NCI-H226 (cell line): Measurements from ENCODE around the gene USB1.
"Not testable (repeated sequence)": the region's sequence is repeated elsewhere in the genome, so short reads cannot be mapped to it uniquely, and the experiment has no call there.

Experiments
- DNase-seq: peaks from one replicate; pipeline ENCODE4 v3.0.0-alpha.2; 2015

USB1 gene

DNA sequence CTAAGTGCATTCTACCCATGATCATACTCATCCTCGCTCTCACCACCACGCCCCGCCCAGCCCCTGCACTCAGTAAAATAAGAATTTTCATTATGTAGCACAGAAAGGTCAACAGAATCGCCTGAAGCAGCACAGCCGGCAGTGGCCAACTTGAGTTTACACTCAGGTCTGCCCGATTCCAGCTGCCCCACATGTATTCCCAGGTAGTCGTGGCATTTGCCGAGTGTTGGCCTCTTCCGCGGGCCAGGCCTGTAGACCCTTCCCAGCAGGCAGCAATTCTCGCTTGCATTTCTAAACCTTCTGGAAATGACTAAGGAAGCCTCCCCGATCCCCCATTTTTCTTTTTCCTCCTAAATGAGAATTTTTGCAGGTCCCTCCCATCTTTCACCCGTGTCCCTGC is 30.9 kb upstream of the USB1 start:
- no peak for DNase-seq

DNA sequence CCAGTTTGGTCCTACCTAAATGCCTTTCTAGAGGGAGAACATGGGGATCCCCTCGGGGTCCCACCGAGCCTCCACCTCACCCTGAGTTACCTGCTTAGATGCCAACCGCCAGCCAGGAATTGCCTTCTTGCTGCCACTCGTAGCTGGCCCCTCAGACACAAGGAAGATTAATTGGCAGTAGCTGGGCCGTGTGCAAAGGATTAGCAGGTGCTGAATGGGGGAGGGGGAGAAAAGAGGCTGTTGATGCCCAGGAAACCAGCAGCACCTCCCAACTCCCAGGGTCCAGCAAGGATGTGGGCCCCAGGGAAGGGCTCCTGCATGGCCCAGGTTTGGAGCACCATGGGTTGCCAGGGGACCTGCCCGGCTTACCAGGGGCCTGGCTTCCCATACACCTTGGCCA is 30.2 kb upstream of the USB1 start, which contains the start of gene CNGB1:
CNGB1 (minus strand) TSS at position 159 of the 400 bp plus-strand sequence. CDS start 3,842 bp downstream, outside the sequence.
- no peak for DNase-seq

GRCh38 chr16:57971848-57972247 is 29.4 kb upstream of the USB1 start:
- no peak for DNase-seq

GRCh38 chr16:57972306-57972705 is 28.9 kb upstream of the USB1 start:
- no peak for DNase-seq

DNA sequence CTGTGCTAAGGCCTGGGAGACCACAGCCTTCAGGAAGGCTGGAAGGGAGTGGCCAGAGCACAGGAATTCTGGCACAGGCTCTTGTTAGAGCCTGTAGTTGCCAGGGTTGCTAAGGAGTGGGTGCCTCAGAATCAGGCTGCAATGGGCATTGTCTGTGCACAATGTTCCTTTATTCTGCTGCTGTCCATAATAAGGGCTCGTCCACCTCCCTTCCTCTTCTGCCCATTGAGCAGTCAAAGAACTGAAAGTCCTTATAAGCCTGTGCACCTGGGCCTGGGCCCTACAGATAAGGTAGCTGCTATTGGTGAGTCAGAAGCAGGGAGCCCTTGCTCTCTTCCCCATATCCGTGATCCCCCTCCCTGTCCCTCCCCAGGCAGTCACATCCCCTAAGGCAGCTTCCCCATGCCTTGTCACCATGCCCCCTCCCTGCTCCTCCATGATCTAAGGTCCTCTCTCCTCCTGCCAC is 24.8 kb upstream of the USB1 start:
- peak; percentile 64 for DNase-seq

- DNase-seq = no peak
Measured at GRCh38 chr16:57977418-57978069, 23.7 kb upstream of the USB1 start.

- DNase-seq = not testable (repeated sequence)
Measured at GRCh38 chr16:57978070-57978465, 23.1 kb upstream of the USB1 start.

DNA sequence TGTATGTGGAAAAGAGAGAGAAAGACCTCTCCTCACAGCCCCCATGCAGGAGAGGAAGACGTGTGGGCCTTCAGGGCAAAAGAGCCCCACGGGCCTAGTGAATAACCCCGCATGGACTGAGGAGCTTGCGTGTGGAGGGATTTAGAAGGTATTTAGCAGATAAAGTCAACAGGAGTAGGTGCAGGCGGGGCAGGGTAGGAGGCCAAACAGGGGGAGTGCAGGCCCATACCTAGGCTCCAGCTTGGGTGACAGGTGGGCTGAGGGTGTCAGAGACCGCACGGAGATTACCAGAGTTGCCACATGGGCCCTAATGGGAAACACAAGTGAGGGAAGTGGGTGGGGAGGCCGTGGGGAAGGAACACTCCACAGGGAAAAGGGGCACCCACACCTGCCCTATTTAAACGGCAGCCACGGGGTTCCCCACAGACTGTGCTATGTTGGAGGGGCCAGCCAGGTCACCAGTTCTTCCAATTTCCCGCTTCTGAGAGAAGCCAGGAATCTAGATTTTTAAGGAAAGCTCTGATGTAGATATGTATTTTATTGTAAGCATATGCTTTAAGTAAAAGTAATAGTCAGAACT is 22.1 kb upstream of the USB1 start:
- no peak for DNase-seq

- DNase-seq = no peak
Measured at GRCh38 chr16:57981636-57982035, 19.6 kb upstream of the USB1 start.

DNA sequence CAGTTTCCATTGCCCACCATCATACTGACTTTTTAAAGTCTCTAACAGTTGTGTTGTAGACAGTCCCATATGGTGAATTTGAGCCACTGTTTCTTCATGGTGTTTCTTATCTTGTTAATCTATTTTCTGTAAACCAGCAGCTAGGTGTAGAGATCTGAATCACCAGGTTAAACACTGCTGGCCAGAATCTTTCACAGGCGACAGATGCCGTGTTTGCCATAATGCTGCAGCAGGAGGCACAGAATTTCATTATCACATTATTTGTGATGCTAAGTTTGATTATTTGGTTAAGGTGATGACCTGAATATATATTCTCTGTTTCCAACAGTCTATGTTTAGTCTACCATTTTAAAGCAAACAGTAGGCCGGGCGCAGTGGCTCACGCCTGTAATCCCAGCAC is 18.8 kb upstream of the USB1 start:
- DNase-seq = no peak

- peak; percentile 59 for DNase-seq
Measured at GRCh38 chr16:57984443-57985203, 16.6 kb upstream of the USB1 start.

DNA sequence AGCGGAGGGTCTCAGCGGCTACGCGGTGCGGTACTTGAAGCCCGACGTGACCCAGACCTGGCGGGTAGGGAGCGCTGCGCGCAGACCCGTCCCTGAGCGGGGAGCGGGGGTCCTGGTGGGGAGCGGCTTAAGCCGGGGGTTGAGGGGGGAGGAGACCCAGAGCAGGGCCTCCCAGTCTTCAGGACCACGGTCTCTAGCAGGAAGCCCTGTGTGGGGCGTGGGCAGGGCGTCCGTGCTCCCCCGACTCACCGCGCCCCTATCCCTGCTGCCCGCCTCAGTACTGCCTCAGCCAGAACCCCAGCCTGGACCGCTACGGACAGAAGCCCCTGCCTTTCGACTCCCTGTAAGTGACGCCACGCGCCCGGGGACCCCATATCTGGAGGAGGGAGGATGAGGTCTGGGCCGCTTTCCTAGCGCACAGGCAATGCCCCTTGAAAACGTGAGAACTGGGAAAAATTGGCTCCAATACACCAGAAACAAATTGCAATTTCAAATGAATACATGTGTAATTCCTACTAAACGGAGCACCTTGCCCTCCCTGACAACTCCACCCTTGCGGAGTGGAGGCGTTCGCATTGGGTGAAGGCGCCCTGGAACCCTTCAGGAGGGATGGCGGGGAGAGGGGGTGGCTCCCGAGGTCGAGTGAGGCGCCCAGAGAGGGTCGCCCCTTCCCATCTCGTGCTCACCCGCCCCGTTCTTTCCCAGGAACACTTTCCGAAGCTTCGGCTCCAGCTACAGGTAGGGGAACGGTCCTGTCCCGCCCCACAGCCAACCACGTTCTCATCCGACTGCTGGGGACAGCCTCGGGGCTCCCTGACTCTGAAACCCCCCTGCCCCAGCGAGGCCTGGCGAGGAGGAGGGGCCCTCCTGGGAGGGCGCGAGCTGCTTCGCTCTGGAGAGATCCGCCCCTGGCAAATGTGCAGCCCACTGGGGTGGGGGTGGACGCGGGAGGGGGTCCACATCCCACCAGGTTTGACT is 15.7 kb upstream of the USB1 start:
- DNase-seq = no peak

- DNase-seq = no peak
Measured at GRCh38 chr16:57986196-57986595, 15.0 kb upstream of the USB1 start.

GRCh38 chr16:57987441-57988177 is 13.6 kb upstream of the USB1 start:
- DNase-seq = no peak

DNA sequence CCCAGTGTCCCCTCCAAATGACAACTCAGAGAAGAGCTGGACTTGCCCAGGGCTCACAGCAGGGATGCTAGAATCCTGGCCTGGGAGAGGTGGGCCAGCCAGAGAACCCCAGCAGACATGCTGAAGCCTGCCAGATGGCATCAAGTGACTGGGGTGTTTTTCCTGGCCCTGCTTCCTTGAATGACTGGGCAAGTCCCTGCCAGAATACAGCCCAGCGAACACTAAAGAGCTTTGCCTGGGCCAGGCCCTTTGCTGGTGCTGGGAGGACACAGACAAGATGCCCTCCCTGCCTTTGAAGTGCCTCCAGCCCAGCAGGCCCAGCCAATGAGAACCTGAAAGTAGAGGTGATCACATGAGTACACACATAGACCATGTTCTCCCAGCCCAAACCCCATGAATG is 12.3 kb upstream of the USB1 start:
- DNase-seq = no peak

DNA sequence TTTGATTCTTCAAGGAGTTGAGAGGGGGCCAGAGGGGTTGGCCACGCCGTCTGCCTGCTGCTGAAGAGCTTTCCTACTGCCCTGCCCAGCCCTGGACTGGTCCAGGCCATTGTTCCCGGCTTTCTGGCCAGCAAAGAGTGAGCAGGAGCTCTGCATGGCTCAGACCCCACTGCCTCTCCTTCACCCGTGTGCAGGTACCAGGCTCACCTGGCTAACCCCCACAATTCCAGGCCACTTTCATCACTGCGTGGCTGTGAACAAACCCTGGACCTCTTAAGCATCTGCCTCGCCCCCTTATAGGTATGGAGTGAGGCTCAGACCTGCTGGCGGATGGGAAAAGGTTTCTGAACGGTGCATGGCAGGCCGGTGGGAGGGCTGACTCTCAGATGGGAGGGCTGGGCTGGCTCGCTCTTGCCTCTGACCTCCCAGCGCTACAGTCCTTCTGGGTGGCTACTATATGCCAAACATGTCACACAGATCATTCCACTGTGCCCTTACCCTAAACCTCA is 9.6 kb upstream of the USB1 start:
- DNase-seq = no peak

DNA sequence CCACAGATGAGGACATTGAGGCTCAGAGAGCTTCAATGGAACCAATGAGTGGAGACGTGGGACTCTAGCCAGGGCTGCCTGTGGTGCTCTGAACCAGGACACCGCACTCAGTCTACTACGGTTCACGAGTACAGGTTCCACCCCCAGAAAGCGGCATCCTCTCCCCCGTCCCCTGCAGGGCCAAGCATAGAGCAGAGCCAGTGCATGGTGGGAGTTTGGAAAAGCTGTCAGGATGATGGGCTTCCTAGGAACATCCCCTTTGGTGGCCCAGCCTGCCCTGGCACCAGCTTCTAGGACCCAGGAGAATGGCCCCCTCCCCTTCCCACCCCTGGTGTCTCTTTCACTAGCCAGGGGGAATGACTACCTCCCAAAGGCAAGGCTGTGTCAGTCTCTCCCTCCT is 9.1 kb upstream of the USB1 start:
- DNase-seq = no peak

DNA sequence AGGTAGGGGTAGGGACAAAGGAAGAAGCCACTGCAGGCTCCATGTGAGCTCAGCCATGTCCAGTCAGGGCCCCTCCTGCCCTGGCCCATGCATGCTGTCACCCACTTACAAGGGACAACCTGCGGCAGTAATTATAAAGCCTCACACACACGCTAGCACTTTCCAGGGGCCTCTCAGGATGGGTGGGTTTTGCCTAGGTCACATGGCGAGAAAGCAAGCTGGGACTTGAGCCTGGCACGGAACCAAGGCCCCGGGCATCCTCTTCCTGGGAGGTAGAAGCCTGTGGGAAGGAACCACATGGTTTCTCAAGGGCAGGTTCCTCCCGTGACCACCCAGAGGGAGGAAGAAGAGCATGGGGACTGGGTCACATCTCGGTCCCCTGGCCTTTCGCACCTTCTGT is 7.8 kb upstream of the USB1 start:
- DNase-seq = no peak

- no peak for DNase-seq
Measured at GRCh38 chr16:57993897-57994296, 7.3 kb upstream of the USB1 start.

- no peak for DNase-seq
Measured at GRCh38 chr16:57994361-57994760, 6.8 kb upstream of the USB1 start.

DNA sequence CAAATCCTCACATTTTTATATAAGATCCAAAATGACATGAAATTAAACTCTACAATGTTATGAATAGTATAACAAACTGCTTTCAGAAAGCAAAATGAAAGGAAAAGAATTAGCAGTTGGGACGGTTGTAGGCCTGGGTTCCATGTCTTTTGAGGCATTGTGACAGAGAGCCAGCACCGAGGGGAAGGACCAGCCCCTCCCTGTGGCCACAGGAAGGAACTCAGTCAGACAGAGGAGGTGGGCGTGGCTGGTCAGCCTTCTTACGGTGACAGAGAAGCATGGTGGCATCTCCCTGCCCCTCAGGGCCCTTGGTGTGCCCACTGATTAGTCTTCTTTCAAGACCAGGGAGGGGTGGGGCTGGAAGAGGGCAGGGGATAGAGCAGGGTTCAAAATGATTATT is 6.4 kb upstream of the USB1 start:
- no peak for DNase-seq
